PC-3 (cell line): ENCODE data around the gene C22orf39. TPM values are rescaled to one million over a fixed set of nuclear protein-coding genes. Genes with fewer than 3 reads are reported as not detected.

Experiments used
- ATAC-seq: fragments of 200-7000 bp; cut with Tn5 transposase; 2 replicates; pipeline ENCODE4 v1.9.1; 2020; ENCODE audit warnings: mild to moderate bottlenecking, moderate library complexity
- BruUV-seq: library from RNA; stranded (reverse); fragments of 400-500 nt; replicated peaks from 2 replicates; lab custom pipeline; 2021; lab: Mats Ljungman, UMichigan
- CTCF ChIA-PET: fragments of 300-600 bp; sonication (Branson Sonifier 250); formaldehyde crosslinking; loops from one replicate; lab custom pipeline; 2022; ENCODE audit warnings: antibody characterized with exemption; lab: Charles Lee
- POLR2A ChIA-PET: fragments of 300-600 bp; sonication (Branson Sonifier 250); formaldehyde crosslinking; loops from one replicate; lab custom pipeline; 2022; ENCODE audit warnings: antibody characterized with exemption; ENCODE audit not compliant: unreplicated experiment; lab: Charles Lee
- DNase-seq: peaks from one replicate; pipeline ENCODE4 v3.0.0-alpha.2; 2015
- H2AFZ ChIP-seq: fragments of 300-600 bp; sonication (generic); 2 replicates; pipeline ENCODE4 v1.6.0; 2016; ENCODE audit warnings: antibody characterized with exemption, low read length
- H3F3A ChIP-seq: fragments of 300-600 bp; sonication (generic); one replicate; pipeline ENCODE4 v1.6.0; 2017; ENCODE audit warnings: antibody characterized with exemption, low read length, control low read depth, mild to moderate bottlenecking; ENCODE audit not compliant: unreplicated experiment
- H3K27ac ChIP-seq: fragments of 300-600 bp; sonication (generic); 2 replicates; pipeline ENCODE4 v1.5.1; 2016; ENCODE audit warnings: mild to moderate bottlenecking, low read length
- H3K27me3 ChIP-seq: fragments of 300-600 bp; sonication (generic); 2 replicates; pipeline ENCODE4 v1.6.1; 2016; ENCODE audit warnings: low read length, mixed read lengths
- H3K36me3 ChIP-seq: fragments of 300-600 bp; sonication (generic); 2 replicates; pipeline ENCODE4 v1.6.1; 2016; ENCODE audit warnings: low read depth, mixed run types, low read length, mixed read lengths
- H3K4me1 ChIP-seq: fragments of 300-600 bp; sonication (generic); 2 replicates; pipeline ENCODE4 v1.5.1; 2016; ENCODE audit warnings: low read length; ENCODE audit not compliant: insufficient read depth
- H3K4me2 ChIP-seq: fragments of 300-600 bp; sonication (generic); 2 replicates; pipeline ENCODE4 v1.6.0; 2016; ENCODE audit warnings: low read length
- H3K4me3 ChIP-seq: fragments of 300-600 bp; sonication (generic); 2 replicates; pipeline ENCODE4 v1.5.1; 2016; ENCODE audit warnings: mild to moderate bottlenecking, low read length, mixed read lengths
- H3K79me2 ChIP-seq: fragments of 300-600 bp; sonication (generic); 2 replicates; pipeline ENCODE4 v1.6.1; 2017; ENCODE audit warnings: low read length, mixed read lengths
- H3K9ac ChIP-seq: fragments of 300-600 bp; sonication (generic); 2 replicates; pipeline ENCODE4 v1.6.0; 2016; ENCODE audit warnings: mild to moderate bottlenecking, low read length
- H3K9me2 ChIP-seq: fragments of 300-600 bp; sonication (generic); replicated peaks from 2 replicates; pipeline ENCODE4 v1.6.1; 2016; ENCODE audit warnings: mixed run types, low read length, mixed read lengths
- H3K9me3 ChIP-seq: fragments of 300-600 bp; sonication (generic); 2 replicates; pipeline ENCODE4 v1.6.1; 2016; ENCODE audit warnings: low read length, mixed read lengths
- H4K20me1 ChIP-seq: fragments of 300-600 bp; sonication (generic); 2 replicates; pipeline ENCODE4 v1.6.1; 2016; ENCODE audit warnings: low read length, mixed read lengths
- CTCF ChIP-seq: fragments of 300-600 bp; sonication (generic); conservative IDR thresholded peaks from 2 replicates; pipeline ENCODE4 v1.5.1; 2017; ENCODE audit warnings: antibody characterized with exemption, low read depth, mild to moderate bottlenecking, low read length
- EZH2 ChIP-seq: fragments of 300-600 bp; sonication (generic); IDR thresholded peaks from one replicate; pipeline ENCODE4 v1.6.1; 2017; ENCODE audit warnings: antibody characterized with exemption, mild to moderate bottlenecking, low read length; ENCODE audit not compliant: unreplicated experiment
- EZH2phosphoT487 ChIP-seq: fragments of 300-600 bp; sonication (generic); IDR thresholded peaks from 2 replicates; pipeline ENCODE4 v1.6.1; 2018; ENCODE audit warnings: mild to moderate bottlenecking, antibody characterized with exemption, low read length, borderline replicate concordance
- intact Hi-C: fragments of 100-400 bp; cut with micrococcal nuclease; formaldehyde crosslinking; loops from 2 replicates; pipeline ENCODE4 v1.9.0; 2023
- total RNA-seq: library from RNA; depleted of rRNA; stranded (reverse); fragments of >200 nt; gene quantifications from 2 replicates; pipeline ENCODE4 v1.2.3, GENCODE V29; 2014

The C22orf39 gene
- total RNA-seq, 1 experiment from 2014 or later = 25.0 TPM

GRCh38 chr22:19448739-19449421 is 1.4 kb upstream of the C22orf39 start:
- no peak overlapping the region for H3K9ac ChIP-seq
- POLR2A ChIA-PET = no interaction called here
- TF ChIP-seq EZH2 (no peak), EZH2phosphoT487 (no peak), CTCF (no peak)
- CTCF ChIA-PET = no interaction called here
- peaks cover 33% of the 10 kb centered on the region for H3K79me2 ChIP-seq
- H3K4me1 ChIP-seq = peaks cover 12% of the 10 kb centered on the region
- peaks cover 15% of the 10 kb centered on the region; the same call in 1 of the 2 replicates for H3K36me3 ChIP-seq
- H4K20me1 ChIP-seq = no peaks in the 10 kb centered on the region
- DNase-seq (no peak), ATAC-seq (no peak)
- H3K9me2 ChIP-seq = no peaks in the 10 kb centered on the region
- H3K9me3 ChIP-seq = no peaks in the 10 kb centered on the region
- H3K4me2 ChIP-seq = peak overlapping the region; percentile 80; the same call in 1 of the 2 replicates
- intact Hi-C loops = no loop called here
- no peaks in the 10 kb centered on the region for H3F3A ChIP-seq
- H2AFZ ChIP-seq = no peak overlapping the region
- H3K27me3 ChIP-seq = no peaks in the 10 kb centered on the region
- no peak overlapping the region for H3K4me3 ChIP-seq
- no peak overlapping the region for H3K27ac ChIP-seq
- no TSS peak for BruUV-seq

GRCh38 chr22:19448076-19448607 is 631 bp upstream of the C22orf39 start:
- H3K27me3 ChIP-seq = no peaks in the 10 kb centered on the region
- BruUV-seq = no TSS peak
- H3K4me2 ChIP-seq = peak overlapping the region; percentile 80
- no peaks in the 10 kb centered on the region for H4K20me1 ChIP-seq
- TF ChIP-seq CTCF (no peak), EZH2 (no peak), EZH2phosphoT487 (no peak)
- POLR2A ChIA-PET = no interaction called here
- peaks cover 41% of the 10 kb centered on the region for H3K79me2 ChIP-seq
- no peaks in the 10 kb centered on the region for H3K9me3 ChIP-seq
- H3K36me3 ChIP-seq = peaks cover 8% of the 10 kb centered on the region; the same call in 1 of the 2 replicates
- DNase-seq (peak; percentile 20), ATAC-seq (peak; percentile 38)
- H3K27ac ChIP-seq = peak overlapping the region; percentile 64
- intact Hi-C loops = no loop called here
- no peaks in the 10 kb centered on the region for H3F3A ChIP-seq
- H3K4me3 ChIP-seq = peak overlapping the region; percentile 97
- CTCF ChIA-PET = interaction anchor here (0.6 kb wide), 1 partner anchor 282 kb away, joined by 5 read pairs; no protein-coding TSS in a partner anchor
- H3K9ac ChIP-seq = peak overlapping the region; percentile 87
- peaks cover 12% of the 10 kb centered on the region for H3K4me1 ChIP-seq
- peak overlapping the region; percentile 64 for H2AFZ ChIP-seq
- no peaks in the 10 kb centered on the region for H3K9me2 ChIP-seq
